ENCODE measurements around the gene NRIP2. TPM values are rescaled to one million over a fixed set of nuclear protein-coding genes. Genes with fewer than 3 reads are reported as not detected.

The NRIP2 gene
- polyA plus RNA-seq, 1 donor: 6.2 TPM

DNA sequence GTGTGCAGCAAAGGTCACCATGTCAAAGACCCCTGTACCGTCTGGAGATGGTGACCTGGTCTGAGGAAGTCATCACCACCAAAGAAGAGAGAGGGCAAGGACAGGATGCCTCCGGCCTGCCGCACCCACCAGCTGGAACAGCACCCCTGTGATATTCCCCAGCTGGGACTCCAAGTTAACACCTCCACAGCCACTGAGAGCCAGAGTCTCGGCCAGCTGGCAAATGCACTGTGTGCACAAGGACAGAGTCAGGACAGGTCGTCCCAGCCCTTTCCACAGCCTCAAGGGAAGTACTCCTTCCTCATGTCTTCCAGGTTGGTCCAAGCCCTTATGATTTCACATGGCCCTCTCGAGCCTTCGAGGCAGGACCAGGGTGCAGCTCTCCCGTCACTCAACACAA, 59.4 kb downstream of the NRIP2 start:
- no peak for DNase-seq (ENCODE audit: low read depth)

Other genes starting within 250 kb of the NRIP2 start
- 41.5 TPM for gene FKBP4, start 40.1 kb downstream of the NRIP2 start, polyA plus RNA-seq (ENCODE audit: insufficient read length)
- 32.6 TPM for gene ITFG2, start 22.4 kb downstream of the NRIP2 start, polyA plus RNA-seq (ENCODE audit: insufficient read length)
- 1.2 TPM for gene TEX52, start 22.0 kb upstream of the NRIP2 start, polyA plus RNA-seq (ENCODE audit: insufficient read length)
- 13.7 TPM for gene FOXM1, start 42.1 kb upstream of the NRIP2 start, polyA plus RNA-seq (ENCODE audit: insufficient read length)
- 21.3 TPM for gene RHNO1, start 42.2 kb upstream of the NRIP2 start, polyA plus RNA-seq (ENCODE audit: insufficient read length)
- gene TULP3, start 55.9 kb upstream of the NRIP2 start, polyA plus RNA-seq (ENCODE audit: insufficient read length): 24.1 TPM
- gene TEAD4, start 124.4 kb upstream of the NRIP2 start, polyA plus RNA-seq (ENCODE audit: insufficient read length): 99.9 TPM
- 112 TPM for gene TSPAN9, start 242.3 kb upstream of the NRIP2 start, polyA plus RNA-seq (ENCODE audit: insufficient read length)